ENCODE data around the gene FASTKD1.
"Not testable (repeated sequence)": the region's sequence is repeated elsewhere in the genome, so short reads cannot be mapped to it uniquely, and the experiment has no call there.

FASTKD1 gene

DNA sequence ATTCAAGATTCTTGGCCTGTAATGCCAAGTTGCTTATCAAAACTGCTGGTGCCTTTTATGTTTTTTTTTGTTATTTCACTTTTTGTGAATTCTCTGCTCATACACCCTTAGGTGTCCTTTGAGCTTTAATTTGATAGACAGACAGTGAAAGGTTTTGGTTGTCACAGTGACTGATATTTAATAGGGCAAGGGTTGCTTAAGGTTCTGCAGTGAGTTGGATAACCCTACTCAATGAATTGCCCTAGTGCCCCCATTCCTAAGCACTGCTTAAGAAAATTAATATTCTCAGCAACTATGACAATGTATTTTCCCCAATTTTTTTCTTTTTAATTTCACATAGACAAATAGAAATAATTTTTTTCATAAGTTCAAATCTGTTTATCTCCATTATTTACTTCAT lies 25.9 kb upstream of the FASTKD1 start:
- H3K27ac ChIP-seq: no peak overlapping the region
- TF ChIP-seq ZFX (IDR thresholded peaks at IDR 0.05): no peak
- TF ChIP-seq, protein P1, sequence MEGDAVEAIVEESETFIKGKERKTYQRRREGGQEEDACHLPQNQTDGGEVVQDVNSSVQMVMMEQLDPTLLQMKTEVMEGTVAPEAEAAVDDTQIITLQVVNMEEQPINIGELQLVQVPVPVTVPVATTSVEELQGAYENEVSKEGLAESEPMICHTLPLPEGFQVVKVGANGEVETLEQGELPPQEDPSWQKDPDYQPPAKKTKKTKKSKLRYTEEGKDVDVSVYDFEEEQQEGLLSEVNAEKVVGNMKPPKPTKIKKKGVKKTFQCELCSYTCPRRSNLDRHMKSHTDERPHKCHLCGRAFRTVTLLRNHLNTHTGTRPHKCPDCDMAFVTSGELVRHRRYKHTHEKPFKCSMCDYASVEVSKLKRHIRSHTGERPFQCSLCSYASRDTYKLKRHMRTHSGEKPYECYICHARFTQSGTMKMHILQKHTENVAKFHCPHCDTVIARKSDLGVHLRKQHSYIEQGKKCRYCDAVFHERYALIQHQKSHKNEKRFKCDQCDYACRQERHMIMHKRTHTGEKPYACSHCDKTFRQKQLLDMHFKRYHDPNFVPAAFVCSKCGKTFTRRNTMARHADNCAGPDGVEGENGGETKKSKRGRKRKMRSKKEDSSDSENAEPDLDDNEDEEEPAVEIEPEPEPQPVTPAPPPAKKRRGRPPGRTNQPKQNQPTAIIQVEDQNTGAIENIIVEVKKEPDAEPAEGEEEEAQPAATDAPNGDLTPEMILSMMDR (conservative IDR thresholded peaks at IDR 0.05): no peak

DNA sequence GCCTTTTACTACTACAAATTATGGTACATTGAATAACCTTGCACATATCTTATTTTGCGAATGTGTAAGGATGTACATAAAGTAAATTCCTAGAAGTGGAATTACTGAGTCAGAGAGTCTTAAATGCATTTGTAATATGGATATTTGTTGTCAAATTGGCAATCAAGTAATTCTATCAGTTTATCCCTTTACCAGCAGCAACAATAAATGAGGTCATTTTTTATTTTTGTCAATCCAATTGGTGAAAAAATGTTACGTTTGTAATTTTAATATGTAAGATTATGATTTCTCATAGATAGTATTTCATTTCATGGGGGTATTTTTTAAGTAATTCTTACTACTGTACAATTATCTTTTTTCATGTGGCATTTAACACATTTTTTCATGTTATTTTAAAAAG lies 25.3 kb upstream of the FASTKD1 start:
- no peak overlapping the region for H3K27ac ChIP-seq
- no peak for TF ChIP-seq ZFX (IDR thresholded peaks at IDR 0.05)
- TF ChIP-seq, protein P1 (conservative IDR thresholded peaks at IDR 0.05): no peak

DNA sequence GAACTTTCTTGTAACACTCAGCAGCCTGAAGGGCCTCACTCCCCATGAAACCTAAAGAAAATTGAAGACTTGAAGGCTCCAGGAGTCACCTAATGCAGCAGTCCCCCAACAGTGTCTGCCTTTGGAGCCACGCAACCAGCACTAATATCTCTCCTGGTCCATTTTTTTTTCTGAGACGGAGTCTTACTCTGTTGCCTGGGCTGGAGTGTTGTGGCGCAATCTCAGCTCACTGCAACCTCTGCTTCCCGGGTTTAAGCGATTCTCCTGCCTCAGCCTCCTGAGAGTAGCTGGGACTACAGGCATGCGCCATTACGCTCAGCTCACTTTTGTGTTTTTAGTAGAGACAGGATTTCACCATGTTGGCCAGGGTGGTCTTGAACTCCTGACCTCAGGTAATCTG lies 22.9 kb upstream of the FASTKD1 start:
- not testable (repeated sequence) for H3K27ac ChIP-seq

DNA sequence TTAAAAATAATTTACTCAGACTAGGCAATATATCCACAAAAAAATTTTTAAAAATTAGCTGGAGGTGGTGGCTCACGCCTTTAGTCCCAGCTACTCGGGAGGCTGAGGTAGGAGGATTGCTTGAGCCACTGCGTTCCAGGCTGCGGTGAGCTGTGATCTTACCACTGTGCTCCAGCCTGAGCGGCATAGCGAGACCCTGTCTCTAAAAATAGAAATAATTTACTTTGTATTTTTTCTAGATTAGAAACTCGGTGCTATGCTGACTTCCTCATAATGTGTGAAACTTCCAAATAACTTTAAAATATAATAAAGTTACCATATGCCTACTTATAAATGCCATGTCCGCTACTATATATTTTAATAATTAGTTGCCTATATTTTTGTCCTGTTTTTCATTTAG lies 17.1 kb upstream of the FASTKD1 start:
- no peak overlapping the region for H3K27ac ChIP-seq
- TF ChIP-seq ZFX (IDR thresholded peaks at IDR 0.05): no peak
- TF ChIP-seq, protein P1 (conservative IDR thresholded peaks at IDR 0.05): no peak

DNA sequence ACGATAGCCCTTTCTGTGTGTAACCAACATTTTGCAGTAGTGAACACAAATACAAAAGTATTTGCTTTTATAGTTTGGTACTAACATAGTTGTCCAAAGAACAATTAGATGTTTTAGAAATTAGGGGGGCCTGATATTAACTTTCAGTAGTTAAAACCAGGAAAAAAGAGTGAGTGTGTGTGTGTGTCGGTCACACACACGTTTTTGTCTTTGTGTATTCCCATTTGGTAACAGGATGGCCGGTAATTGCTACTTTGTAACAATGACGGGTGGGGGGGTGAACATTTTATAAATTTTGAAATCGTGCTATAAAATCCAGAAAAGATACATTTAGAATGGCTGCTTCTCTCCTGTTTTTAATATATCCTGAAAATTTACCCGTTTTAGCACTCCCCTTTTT lies 12.0 kb upstream of the FASTKD1 start:
- peak overlapping the region; percentile 97 for H3K27ac ChIP-seq
- TF ChIP-seq, protein P1 (conservative IDR thresholded peaks at IDR 0.05): no peak
- TF ChIP-seq ZFX (IDR thresholded peaks at IDR 0.05): no peak

DNA sequence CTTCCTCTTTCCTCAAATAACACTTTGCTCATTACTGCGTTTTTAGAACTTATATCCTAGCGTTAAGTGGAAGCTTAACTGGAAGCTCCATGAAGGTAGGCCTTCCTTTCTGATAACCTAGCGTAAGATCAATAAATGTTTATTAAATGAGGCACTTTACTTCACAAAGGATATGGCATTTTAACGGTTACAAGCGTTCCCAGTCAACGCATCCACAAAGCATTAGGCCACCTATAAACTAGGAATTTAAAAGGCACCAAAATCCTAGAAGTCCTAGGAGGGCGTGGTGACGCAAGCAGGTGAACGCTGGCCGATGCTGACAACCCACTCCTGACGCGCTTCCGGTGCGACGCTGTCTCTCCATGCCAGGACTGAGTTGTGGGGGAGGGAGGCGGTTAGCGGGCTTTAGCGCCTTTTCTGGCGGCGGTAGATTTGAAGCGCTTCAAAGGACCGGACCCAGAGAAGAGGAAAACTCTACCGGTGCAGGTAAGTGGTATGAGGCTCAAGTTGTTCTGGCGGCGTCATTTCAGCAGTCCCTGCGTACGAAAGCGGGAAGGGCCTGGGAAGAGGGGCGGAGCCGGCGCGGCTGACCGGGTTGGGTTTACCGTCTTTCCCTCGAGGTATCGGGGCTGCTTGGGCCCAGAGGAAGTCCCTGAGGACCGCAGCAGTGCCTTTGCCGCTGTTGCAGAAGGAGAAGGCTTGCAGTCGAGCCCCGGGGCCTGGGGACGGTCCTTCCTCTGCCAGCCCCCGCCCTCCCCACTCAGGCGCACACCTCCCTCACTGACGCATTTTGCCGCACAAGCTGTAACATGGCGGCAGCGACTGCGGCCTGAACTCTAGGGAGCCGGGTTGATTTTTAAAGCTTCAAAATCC lies 10.6 kb upstream of the FASTKD1 start, which contains the start of gene PPIG:
PPIG (plus strand) TSS at position 347 of the 873 bp plus-strand sequence. CDS start 19,691 bp downstream, outside the sequence.
- peak within 1 kb of the TSS; percentile 97 for H3K27ac ChIP-seq
- TF ChIP-seq, protein P1 (conservative IDR thresholded peaks at IDR 0.05): no peak
- peak; percentile 75 for TF ChIP-seq ZFX (IDR thresholded peaks at IDR 0.05)

DNA sequence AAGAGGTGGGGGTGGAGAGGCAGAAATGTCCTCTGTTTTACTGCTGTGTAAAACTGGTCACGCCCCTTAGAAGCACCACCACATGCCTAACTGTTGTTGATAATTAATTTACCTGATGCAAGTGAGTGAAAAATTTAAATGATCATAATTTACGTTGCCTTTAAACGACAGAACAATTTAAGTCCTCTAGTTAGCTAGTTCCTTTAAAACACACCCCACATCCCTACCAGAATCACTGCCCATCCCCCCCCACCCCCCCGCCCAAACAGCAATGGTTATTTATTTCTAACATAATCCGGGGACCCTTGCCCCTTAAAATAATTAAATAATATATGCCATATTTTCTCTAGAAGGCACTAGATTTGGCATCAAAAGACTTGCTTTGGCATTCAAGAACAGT lies 9.9 kb upstream of the FASTKD1 start:
- TF ChIP-seq ZFX (IDR thresholded peaks at IDR 0.05): no peak
- TF ChIP-seq, protein P1 (conservative IDR thresholded peaks at IDR 0.05): no peak

DNA sequence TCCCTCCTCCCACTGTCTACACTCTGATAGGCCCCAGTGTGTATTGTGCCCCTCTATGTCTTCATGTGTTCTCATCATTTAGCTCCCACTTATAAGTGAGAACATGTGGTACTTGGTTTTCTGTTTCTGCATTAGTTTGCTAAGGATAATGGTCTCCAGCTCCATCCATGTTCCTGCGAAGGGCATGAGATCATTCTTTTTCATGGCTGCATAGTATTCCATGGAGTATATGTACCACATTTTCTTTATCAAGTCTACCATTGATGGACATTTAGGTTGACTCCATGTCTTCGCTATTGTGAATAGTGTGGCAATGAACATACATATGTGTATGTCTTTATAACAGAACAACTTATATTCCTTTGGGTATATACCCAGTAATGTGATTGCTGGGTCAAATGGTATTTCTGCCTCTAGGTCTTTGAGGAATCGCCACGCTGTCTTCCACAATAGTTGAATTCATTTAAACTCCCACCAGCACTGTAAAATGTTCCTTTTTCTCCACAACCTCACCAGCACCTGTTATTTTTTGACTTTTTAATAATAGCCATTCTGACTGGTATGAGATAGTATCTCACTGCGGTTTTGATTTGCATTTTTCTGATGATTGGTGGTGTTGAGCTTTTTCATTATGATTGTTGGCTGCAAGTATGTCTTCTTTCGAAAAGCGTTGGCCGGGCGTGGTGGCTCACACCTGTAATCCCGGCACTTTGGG lies 9.0 kb upstream of the FASTKD1 start:
- H3K27ac ChIP-seq: not testable (repeated sequence)

More for the DNA sequence above, 9.9 kb upstream of the FASTKD1 start:
- no peak overlapping the region for H3K27ac ChIP-seq

Data from C4-2B (cell line).